A549 (cell line): ENCODE results near the gene INTS3. TPM values are rescaled to one million over a fixed set of nuclear protein-coding genes. Genes with fewer than 3 reads are reported as not detected.

Experiments
- ATAC-seq, 2 experiments: fragments of 200-7000 bp in 1 of 2; fragments of >200 bp in 1 of 2; cut with Nextera tagmentation in 1 of 2; cut with Tn5 transposase in 1 of 2; 3 replicates each; pipeline versions ENCODE4 v1.8.0 to v1.9.1; 2018 to 2020; ENCODE audit warnings: mild to moderate bottlenecking in 1 of 2, moderate library complexity in 1 of 2
- CTCF ChIA-PET: fragments of 300-600 bp; sonication (Branson Sonifier 250); formaldehyde crosslinking; extraction: SDS; loops from one replicate; lab custom pipeline; 2021; ENCODE audit warnings: antibody characterized with exemption, inconsistent platforms; lab: Yijun Ruan, JAX
- POLR2A ChIA-PET: fragments of 350-600 bp; formaldehyde crosslinking; extraction: SDS; loops from one replicate; lab custom pipeline; 2021; ENCODE audit warnings: antibody characterized with exemption, inconsistent platforms; lab: Yijun Ruan, JAX
- DNase-seq, 2 experiments: peaks; one replicate each; pipeline versions ENCODE4 v3.0.0 to v3.0.0-alpha.2; 2011 to 2016; ENCODE audit warnings: low read depth in 1 of 2, low spot score in 1 of 2
- FAIRE-seq: peaks from 2 replicates; lab custom pipeline; 2011; peaks lifted over from hg19 to GRCh38; lab: Jason Lieb, UNC
- H3K27ac ChIP-seq, 2 experiments: fragments of >200 bp; sonication (Bioruptor Twin); formaldehyde crosslinking; 3 replicates each; pipeline ENCODE4 v1.5.1; 2016 to 2017
- H3K4me1 ChIP-seq: fragments of >200 bp; sonication (Bioruptor Twin); formaldehyde crosslinking; 3 replicates; pipeline ENCODE4 v1.6.1; 2016
- H3K4me2 ChIP-seq: fragments of >200 bp; sonication (Bioruptor Twin); formaldehyde crosslinking; 3 replicates; pipeline ENCODE4 v1.6.1; 2016
- H3K4me3 ChIP-seq: fragments of >200 bp; sonication (Bioruptor Twin); formaldehyde crosslinking; 3 replicates; pipeline ENCODE4 v1.5.1; 2016
- H3K9me3 ChIP-seq: fragments of >200 bp; sonication (Bioruptor Twin); formaldehyde crosslinking; 3 replicates; pipeline ENCODE4 v1.6.1; 2016
- CBX2 ChIP-seq: fragments of 200-600 bp; sonication (generic); IDR thresholded peaks from 2 replicates; pipeline ENCODE4 v1.6.1; 2016; ENCODE audit warnings: low read depth, mild to moderate bottlenecking, borderline replicate concordance
- CBX8 ChIP-seq: fragments of 200-600 bp; sonication (generic); IDR thresholded peaks from 2 replicates; pipeline ENCODE4 v1.6.1; 2016
- CHD2 ChIP-seq: fragments of 150-350 bp; IDR thresholded peaks from 2 replicates; pipeline ENCODE4 v1.6.1; 2014; ENCODE audit warnings: low read length; ENCODE audit not compliant: partially characterized antibody
- EHMT2 ChIP-seq: fragments of 200-600 bp; sonication (generic); IDR thresholded peaks from 2 replicates; pipeline ENCODE4 v1.6.1; 2016; ENCODE audit warnings: antibody characterized with exemption, low read depth, mild to moderate bottlenecking, moderate library complexity
- ELK1 ChIP-seq: fragments of 150-350 bp; IDR thresholded peaks from 2 replicates; pipeline ENCODE4 v1.6.1; 2014; ENCODE audit warnings: low read depth, mild to moderate bottlenecking, low read length
- HES2 ChIP-seq: fragments of >200 bp; sonication (Bioruptor Twin); formaldehyde crosslinking; IDR thresholded peaks from 2 replicates; pipeline ENCODE4 v1.6.1; 2016
- JUNB ChIP-seq: fragments of >200 bp; sonication (Bioruptor Twin); formaldehyde crosslinking; IDR thresholded peaks from 2 replicates; pipeline ENCODE4 v1.6.1; 2016
- MAFK ChIP-seq: fragments of 450-650 bp; IDR thresholded peaks from 2 replicates; pipeline ENCODE4 v1.6.1; 2014; ENCODE audit not compliant: partially characterized antibody
- NFE2L2 ChIP-seq: fragments of 150-350 bp; conservative IDR thresholded peaks from 2 replicates; pipeline ENCODE4 v1.6.1; 2014; ENCODE audit warnings: low read length
- POLR2A ChIP-seq: IDR thresholded peaks from 2 replicates; pipeline ENCODE4 v1.6.1; 2012; ENCODE audit warnings: mild to moderate bottlenecking, low read length
- REST ChIP-seq: fragments of 200-600 bp; sonication (generic); IDR thresholded peaks from 2 replicates; pipeline ENCODE4 v1.6.1; 2016; ENCODE audit warnings: antibody characterized with exemption, mild to moderate bottlenecking, moderate library complexity
- RNF2 ChIP-seq: fragments of 200-600 bp; sonication (generic); IDR thresholded peaks from 2 replicates; pipeline ENCODE4 v1.6.1; 2016; ENCODE audit warnings: low read depth, mild to moderate bottlenecking, antibody characterized with exemption, moderate library complexity, borderline replicate concordance
- SREBF2 ChIP-seq: fragments of 450-650 bp; IDR thresholded peaks from 2 replicates; pipeline ENCODE4 v1.6.1; 2014; ENCODE audit warnings: mild to moderate bottlenecking, moderate library complexity
- ZC3H11A ChIP-seq: fragments of 450-650 bp; IDR thresholded peaks from 2 replicates; pipeline ENCODE4 v1.6.1; 2014; ENCODE audit warnings: antibody characterized with exemption, mild to moderate bottlenecking
- ZFP36 ChIP-seq: fragments of 450-650 bp; IDR thresholded peaks from 2 replicates; pipeline ENCODE4 v1.6.1; 2014; ENCODE audit warnings: borderline replicate concordance; ENCODE audit not compliant: partially characterized antibody
- ZSCAN20 ChIP-seq: fragments of 250-450 bp; sonication (Bioruptor Pico); IDR thresholded peaks from 2 replicates; pipeline ENCODE4 v1.8.0; 2022; ENCODE audit warnings: mild to moderate bottlenecking, moderate library complexity
- WGBS: methylation state at CpG from one replicate; pipeline ENCODE4 v1.1.6; 2017; ENCODE audit errors: missing lambda C conversion rate; 5-methylcytosine and 5-hydroxymethylcytosine counted together
- polyA plus RNA-seq, 4 experiments: library from polyadenylated mRNA; depleted of rRNA in 3 of 4; stranded (reverse); fragments of >200 nt; fragmentation: RNase III in 1 of 4; extraction: RNeasy Plus Mini Kit Qiagen cat#74134 plus additional on column Dnase treatment in 1 of 4; gene quantifications; 2 replicates in 3 of 4; 3 replicates in 1 of 4; pipeline ENCODE4 v1.2.3, GENCODE V29; 2011 to 2017
- TF ChIP-seq, protein P1 (sequence below): fragments of 250-450 bp; sonication (Bioruptor Pico); IDR thresholded peaks from 2 replicates; pipeline ENCODE4 v1.5.0; 2021; ENCODE audit warnings: mild to moderate bottlenecking, moderate library complexity, borderline replicate concordance
- TF ChIP-seq, protein P2 (sequence below): IDR thresholded peaks from 2 replicates; pipeline ENCODE4 v1.6.1; 2012
- TF ChIP-seq, protein P3 (sequence below): IDR thresholded peaks from 2 replicates; pipeline ENCODE4 v1.6.1; 2012

The INTS3 gene
- polyA plus RNA-seq, 2 of the 4 experiments (the other 2 are of a cell fraction), result 23.5 to 34.1 TPM

- TF ChIP-seq, protein P1, sequence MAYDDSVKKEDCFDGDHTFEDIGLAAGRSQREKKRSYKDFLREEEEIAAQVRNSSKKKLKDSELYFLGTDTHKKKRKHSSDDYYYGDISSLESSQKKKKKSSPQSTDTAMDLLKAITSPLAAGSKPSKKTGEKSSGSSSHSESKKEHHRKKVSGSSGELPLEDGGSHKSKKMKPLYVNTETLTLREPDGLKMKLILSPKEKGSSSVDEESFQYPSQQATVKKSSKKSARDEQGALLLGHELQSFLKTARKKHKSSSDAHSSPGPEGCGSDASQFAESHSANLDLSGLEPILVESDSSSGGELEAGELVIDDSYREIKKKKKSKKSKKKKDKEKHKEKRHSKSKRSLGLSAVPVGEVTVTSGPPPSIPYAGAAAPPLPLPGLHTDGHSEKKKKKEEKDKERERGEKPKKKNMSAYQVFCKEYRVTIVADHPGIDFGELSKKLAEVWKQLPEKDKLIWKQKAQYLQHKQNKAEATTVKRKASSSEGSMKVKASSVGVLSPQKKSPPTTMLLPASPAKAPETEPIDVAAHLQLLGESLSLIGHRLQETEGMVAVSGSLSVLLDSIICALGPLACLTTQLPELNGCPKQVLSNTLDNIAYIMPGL (CRISPR knock-in tag), result no peak
- TF ChIP-seq CHD2 (no peak), REST (no peak), EHMT2 (no peak), ZFP36 (no peak), CBX2 (no peak), POLR2A (no peak)
- TF ChIP-seq, protein P2, sequence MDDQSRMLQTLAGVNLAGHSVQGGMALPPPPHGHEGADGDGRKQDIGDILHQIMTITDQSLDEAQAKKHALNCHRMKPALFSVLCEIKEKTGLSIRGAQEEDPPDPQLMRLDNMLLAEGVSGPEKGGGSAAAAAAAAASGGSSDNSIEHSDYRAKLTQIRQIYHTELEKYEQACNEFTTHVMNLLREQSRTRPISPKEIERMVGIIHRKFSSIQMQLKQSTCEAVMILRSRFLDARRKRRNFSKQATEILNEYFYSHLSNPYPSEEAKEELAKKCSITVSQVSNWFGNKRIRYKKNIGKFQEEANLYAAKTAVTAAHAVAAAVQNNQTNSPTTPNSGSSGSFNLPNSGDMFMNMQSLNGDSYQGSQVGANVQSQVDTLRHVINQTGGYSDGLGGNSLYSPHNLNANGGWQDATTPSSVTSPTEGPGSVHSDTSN, result no peak
Measured at GRCh38 chr1:153795330-153795837, 67.5 kb downstream of the INTS3 start (continued).

DNA sequence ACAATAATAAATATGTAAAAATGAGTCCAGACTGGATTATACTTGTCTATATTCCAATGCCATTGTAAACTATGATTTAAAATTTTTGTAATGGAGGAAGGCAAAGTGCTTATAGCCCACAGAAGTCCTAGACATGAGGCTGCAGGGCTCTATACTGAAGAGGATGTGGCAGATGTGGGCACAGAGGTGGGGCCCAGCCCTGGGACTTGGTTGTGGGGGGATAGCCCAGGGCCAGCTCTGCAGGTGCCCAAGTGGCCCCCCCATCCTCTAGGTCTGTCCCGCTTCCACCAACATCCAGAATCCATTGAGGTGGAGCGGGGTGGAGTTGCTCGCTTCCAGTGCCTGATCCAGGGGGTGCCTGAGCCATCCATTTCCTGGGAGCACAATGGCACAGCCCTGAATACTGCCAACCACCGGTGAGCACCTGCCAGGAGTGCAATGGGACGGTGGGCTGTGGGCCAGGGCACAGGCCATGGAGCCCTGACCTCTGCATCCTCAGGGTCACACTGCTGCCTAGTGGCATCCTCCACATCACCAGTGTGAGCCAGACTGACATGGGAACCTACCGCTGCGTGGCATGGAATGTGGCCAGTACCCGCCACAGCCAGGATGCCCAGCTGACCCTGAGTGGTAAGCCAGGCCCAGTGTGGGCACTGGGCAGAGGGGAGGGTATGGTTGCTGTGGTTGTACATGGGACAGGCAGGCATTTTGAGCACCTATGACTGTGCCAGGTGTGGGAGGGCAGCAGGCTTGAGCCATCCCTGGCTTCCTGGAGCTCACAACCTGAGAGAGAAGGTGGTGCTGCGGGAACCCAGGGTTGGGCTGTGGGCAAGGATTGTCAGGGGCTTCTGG lies 68.3 kb downstream of the INTS3 start:
- no peak for DNase-seq
- ChIA-PET POLR2A (interaction anchor here (1.3 to 2.2 kb wide), 2 partner anchors 194 kb away, joined by 7 to 8 read pairs; partner anchors contain the start of gene RPS27), CTCF (interaction anchor here (0.6 to 6.7 kb wide), 36 partner anchors 10 to 237 kb away, joined by 3 to 51 read pairs (median 4); partner anchors contain the start of genes CREB3L4, CRTC2, DENND4B and JTB)
- H3K4me2 ChIP-seq, result no peak overlapping the region
- no peak for FAIRE-seq
- H3K27ac ChIP-seq, result no peak overlapping the region
- 70% methylated on average over 9 of the region's 9 CpGs for WGBS
- no peak for ATAC-seq
- no peak for TF ChIP-seq SREBF2
- TF ChIP-seq ZC3H11A, result no peak
- TF ChIP-seq, protein P1 (CRISPR knock-in tag), result no peak
- TF ChIP-seq MAFK, result no peak
- TF ChIP-seq, protein P3, sequence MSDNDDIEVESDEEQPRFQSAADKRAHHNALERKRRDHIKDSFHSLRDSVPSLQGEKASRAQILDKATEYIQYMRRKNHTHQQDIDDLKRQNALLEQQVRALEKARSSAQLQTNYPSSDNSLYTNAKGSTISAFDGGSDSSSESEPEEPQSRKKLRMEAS, result no peak
- TF ChIP-seq ZSCAN20 (CRISPR knock-in tag), result no peak
- no peak for TF ChIP-seq CBX8
- no peak for TF ChIP-seq RNF2
- no peak for TF ChIP-seq HES2
- no peak for TF ChIP-seq NFE2L2
- no peak for TF ChIP-seq JUNB
- no peak for TF ChIP-seq ELK1
- H3K4me1 ChIP-seq, result no peaks in the 10 kb centered on the region
- H3K9me3 ChIP-seq, result no peaks in the 10 kb centered on the region
- no peak overlapping the region for H3K4me3 ChIP-seq
